ENCODE results near the gene CLSTN1.

Gene CLSTN1

DNA sequence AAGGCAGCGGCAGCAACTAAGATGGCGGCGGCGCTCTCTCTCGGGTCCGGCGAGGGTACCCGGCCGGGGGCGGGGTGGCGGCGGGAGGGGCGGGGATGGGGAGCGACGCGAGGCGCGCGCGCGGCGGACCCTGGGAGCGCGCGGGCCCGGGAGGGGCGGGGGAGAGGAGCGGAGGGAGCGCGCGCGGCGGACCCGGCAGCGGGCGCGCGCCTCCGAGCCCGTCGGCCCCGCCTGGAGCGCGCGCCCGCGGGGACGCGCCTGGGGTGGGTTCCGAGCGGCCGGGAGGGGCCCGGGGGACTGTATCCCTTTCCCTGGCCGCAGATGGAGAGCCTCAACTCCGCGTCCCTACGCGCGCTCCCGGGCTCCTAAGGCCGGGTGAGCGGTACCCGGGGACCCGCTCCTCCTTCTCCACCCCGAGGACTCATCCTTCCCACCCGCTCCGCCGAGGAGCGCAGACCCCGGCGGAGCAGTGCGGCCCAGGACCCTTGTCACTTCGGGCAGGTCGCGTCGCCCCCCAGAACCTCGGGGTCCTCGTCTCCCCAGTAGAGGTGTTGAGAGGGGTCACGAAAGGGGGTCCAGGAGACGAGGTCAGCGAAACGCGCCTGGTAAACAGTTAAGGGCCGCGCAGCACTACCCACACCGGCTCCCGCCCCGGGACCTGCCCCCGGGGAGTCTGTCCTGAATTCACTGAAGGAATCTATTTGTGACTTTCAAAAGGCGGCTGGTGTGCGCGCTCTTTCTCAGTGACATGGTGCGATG is at the start of gene CLSTN1:
CLSTN1 (minus strand) TSS at position 23 of the 759 bp plus-strand sequence. CDS start 232 bp downstream, outside the sequence.
- peak; percentile 84 for DNase-seq

DNA sequence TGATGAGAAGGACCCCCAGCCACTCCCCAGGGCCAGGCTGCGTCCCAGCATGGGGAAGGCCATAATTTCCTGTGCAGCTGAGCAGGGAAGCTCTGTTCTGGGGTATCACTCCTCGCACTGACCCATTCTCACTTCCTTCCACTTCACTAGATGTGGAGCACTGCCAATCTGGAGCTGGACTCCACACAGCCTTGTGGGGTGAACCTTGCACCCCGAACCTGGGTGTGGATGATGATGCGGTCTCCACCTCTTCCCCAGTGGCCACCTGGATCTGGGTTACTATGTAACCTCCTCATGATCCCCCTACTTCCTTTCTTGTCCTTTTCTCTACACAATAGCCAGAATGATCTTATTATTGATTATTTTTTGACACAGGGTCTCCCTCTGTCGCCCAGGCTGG is 49.6 kb upstream of the CLSTN1 start:
- DNase-seq: no peak

DNA sequence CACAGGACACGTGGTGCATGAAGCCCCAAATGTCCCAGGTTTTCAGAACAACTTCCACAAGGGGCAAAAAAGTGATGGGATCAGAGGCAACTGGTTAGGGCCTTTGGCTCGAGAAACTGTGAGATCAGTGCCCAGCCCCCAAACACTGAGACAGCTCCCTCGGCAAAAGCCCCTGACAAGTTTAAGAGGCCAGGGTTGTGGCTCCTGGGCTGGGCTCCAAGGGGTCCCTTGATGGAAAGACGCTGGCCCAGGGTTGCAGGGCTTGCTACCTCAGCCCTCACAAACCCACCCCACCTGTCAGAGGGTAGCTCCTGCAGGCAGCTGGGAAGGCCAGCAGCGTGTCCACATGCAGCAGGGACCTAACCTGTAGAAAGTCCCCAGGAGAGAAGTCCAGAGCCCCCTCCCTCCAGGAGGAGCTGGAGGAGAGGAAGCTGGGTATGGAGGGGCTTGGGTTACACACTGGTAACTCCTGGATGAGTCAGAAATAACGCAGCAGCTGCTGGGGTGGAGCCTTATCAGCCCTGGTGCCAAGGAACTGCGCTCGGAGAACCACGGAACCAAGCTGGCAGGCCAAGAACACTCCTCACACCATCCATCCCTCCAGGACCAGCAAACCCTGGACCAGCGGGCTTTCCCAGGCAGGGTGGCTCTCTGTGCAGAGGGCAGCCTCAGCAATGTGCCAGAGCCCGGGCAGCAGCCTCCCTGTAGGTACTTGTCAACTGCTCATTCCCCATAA is 48.8 kb upstream of the CLSTN1 start:
- DNase-seq: no peak

DNA sequence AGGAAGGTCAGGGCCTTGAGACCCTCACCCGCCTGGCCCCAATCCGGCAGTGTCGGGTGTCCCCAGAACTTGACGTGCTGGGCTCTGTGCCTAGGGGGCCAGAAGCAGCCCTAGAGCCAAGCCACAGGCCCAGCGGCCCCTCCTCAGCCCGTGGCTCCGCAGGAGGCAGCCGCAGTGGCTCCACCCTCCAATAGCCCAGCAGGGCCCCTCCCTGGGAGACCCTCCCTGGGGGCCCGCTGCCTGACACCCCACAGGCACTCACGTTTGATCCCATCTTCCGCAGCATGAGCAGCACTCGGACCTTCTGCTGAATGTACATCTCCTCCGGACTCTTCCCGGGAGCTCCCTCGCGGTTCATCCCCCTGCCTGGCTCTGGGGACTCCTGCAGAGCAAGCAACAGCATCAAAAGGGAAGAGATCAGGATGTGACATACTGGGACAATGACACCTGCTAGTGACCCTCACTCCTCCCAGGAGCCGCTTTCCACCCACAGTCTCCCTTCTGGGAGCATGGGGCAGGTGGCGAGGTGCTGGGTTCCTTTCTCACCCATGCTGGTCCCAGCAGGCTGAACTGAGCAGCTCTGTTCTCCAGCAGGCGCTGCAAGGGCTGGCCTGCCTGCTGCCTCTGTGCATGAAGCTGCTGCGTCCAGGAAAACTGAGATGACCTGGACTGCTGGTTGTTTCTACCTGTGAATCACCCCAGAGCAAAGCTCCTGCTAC is 48.1 kb upstream of the CLSTN1 start:
- DNase-seq: no peak

DNA sequence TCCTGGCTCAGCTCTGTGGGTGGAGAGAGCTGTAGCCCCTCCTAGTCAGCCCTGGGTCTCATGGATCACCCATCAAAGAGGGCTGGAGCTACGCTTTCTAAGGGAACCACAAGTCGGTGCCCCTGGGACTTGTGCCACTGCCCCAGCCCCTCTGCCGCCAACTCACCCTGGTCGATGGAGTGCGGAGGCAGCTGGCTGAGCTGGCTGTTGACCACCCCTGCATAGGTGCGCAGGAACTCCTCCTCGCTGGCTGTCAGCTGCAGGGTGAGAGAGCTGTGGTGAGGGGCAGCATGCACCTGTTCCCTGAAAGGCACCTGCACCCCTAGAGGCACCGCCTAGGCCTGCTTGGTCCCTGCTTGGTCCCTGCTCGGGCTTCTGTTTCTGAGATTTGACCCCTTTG is 47.3 kb upstream of the CLSTN1 start:
- DNase-seq: no peak

DNA sequence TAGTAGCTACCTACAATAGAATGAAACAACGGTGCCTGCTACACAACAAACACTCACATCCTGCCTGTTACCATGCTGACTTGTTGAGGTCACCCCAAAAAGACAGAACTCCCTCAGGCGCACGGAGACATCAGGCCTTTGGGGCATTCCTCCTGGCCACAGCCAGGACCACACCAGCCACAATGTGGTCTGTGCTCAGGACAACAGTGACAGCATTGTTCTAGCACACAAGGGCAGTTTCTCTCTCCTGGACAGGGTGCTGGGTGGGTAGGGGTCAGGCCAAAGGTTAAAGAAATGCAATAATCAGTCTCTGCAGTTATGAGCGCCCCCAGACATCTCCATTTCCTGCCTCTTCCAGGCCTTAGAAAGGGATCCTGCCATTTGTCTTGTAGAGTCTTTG is 46.8 kb upstream of the CLSTN1 start:
- no peak for DNase-seq

DNA sequence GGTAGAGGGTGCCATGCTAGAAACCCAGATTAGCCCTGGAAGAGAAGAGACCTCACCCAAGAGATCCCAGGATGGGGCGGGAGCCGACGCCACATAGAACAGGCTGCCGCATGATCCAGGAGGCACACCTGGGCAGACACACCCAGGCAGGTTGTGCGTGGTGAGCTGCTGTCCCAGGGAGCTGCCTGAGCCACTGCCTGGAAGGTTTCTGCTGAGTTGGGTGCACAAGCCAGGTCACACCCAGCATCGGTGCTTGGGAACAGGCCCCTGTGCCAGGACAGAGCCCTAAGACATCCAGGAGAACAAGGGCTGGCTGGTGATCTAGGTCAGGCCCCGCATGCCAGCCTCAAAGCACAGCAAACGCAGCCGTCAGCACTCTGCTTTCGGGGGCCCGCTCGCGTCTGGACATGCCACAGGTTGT is 46.1 kb upstream of the CLSTN1 start:
- no peak for DNase-seq

DNA sequence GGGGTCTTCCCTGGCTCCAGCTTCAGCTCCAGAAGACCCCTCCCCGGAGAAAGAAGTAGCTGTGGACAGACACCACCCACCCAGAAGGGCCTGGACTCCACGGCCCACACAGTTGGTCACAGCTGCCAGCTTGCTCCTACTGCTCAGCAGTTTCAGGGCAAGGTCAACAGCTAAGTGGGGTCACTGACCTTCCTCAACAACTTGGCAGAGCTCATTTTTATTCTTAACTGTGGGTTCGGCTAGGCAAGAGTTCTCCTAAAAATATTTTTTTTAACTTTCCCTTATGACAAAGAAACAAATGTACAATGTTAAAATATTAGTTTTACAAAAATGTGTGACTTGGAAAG is 44.5 kb upstream of the CLSTN1 start:
- DNase-seq: no peak

DNA sequence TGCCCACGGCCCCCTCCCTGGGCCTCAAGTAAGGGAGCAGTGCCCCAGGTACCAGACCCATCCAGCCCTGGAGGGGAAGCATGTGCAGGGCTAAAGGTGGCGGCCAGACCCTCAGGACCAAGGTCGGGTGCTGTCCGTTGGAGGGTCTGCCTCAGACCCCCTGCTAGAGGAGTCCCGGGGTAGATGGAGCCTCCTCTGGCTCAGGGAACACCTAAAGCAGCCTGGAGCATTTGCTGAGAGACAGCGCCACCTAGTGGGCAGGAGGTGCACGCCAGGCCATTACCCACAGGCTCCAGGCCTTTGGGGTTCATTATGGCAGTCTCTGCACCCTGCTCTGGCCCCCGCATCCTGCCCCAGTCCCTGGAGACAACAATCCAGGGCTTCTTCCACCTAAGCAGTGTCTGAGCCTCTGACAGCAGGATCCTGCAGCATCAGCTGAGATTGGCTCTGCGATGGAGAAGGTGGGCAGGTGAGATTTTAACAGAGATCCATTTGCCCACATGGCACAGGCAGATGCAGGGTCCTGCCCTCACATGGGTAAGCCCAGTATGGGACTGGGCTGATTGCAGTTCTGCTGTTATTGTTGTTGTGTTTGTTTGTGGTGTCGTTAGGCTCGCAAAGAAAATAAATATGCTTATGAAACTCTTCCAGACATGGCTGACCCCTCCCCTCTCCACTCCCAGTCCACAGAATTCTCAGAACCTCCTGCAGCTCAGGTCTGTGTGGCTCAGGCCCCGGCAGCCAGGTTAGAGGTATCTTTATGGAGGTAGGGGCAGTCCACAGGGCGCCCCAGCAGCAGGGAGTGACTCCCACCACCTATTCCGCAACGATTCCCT is 43.9 kb upstream of the CLSTN1 start:
- peak; percentile 41 for DNase-seq

DNA sequence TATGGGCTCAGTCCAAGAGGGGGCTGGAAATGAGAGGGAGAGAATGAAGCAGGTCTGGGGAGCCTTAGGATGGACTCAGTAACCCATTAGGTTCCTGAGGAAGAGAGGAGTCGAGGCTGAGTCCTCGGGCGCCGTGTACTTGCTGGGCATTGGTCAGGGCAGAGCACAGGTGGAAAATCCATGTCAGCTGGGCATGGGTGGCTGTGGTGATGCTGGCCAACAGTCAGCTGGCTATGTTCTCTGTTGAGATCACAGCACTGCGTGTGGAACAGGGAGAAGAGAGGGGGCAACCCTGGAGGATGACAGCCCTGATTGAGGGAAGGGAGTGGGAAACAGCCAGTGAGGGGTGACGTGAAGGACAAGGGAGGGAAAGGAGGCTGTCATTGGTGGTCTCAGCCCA is 43.1 kb upstream of the CLSTN1 start:
- DNase-seq: no peak

DNA sequence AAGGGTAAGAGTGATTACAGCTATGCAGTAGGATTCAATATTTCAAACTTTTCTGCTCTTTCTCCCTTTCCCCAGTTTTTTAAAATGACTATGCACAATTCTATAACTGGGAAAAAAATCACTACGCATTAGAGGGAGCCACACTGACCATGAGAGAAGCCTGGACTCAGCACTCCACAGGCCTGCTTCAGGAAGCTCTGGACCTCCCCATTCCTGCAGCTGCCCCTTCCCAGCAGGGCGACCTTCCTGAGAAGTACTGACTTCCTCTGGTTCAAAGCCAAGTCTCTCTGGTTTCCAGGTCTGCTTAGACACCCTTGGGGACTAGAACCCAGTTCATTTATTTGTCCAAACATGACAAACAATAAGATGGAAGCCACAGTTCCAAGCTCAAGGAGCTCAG is 42.0 kb upstream of the CLSTN1 start:
- DNase-seq: no peak

DNA sequence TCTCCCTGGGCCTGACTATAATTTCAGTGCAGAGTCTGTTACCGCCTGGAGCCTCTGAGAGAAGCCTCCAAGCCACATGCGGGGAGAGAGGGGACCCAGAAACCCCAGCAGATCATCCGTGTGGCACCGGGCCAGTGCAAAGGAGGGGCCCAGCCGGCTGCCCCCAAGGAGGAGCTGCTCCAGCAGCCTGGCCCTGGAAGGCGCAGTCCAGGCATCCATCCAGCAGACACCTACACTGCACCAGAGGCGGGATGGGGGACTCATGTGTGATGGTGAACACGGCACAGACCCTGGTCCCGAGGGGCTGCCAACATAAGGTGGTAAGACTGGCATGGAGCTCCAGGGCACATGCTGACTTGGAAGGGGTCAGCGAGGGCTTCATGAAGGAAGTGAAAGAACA is 39.6 kb upstream of the CLSTN1 start:
- DNase-seq: no peak

DNA sequence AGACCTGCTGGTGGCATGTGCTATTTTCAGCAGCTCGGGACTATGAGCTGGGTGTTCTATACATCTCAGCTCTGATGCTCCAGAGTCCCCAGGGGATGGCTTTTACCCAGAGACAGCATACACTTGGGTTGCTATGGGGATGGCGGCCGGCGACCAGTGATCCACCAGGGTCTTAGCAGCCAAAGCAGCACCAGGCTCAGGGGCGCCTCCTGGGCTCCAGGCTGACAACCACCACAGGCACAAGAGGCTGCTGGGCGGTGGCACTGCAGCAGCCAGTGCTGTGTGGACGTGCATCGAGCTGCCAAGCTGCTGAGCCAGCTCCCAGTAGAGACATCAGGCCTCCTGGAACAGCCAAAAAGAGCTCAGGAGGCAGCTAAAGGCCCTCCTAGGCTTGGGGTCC is 37.6 kb upstream of the CLSTN1 start:
- no peak for DNase-seq

DNA sequence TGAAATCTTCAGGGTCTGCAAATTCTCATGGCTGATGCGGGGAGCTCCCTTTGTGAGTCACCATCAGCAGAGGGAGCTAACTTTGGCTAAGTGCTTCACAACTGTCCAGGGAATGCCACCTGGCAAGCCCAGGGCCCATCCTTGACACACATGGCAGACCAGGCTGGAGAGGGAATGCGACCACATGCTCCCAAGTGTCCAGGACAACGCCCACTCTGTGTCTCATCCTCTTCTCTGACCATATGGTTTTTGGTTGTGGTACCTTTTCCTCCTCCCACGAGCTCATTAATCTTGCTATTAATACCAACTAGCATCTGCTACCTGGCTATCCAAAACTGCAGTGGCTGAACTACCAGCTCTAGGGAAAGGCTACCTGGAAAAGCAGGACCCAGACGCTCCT is 37.1 kb upstream of the CLSTN1 start:
- no peak for DNase-seq

DNA sequence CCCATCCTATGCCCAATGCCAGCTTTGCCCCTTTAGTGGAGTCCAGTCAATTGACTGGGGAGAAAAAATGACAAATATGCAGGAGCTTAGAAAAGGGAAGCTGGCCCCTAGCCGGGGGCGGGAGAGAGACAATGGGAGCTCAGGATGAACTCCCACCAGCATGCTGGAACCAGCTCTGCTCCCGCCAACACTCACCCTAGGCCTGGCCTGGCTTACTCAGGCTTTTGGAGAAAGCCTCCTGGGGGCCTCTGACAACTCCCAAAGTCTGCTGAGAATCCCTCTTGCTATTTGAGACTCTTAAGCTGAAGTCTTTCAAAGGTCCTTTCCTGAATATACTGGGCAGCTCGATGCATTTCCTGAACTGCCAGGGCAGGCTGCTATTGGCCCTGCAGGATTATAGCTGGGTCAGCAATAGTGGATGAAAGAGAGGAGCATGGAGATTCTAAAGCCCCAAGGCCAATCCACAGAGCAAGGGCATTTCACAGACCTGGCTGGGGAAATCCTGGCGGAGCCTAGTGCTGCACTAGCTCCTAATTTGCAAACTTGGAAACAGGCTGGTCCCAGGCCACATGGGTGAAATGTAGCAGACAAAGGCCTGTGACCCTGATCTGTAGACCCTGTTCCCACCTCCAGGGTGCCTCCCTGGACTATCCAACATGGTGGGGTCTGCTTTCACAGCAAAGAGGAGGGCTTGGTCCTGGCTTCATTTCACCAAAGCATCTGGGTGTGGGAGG is 35.7 kb upstream of the CLSTN1 start:
- no peak for DNase-seq

DNA sequence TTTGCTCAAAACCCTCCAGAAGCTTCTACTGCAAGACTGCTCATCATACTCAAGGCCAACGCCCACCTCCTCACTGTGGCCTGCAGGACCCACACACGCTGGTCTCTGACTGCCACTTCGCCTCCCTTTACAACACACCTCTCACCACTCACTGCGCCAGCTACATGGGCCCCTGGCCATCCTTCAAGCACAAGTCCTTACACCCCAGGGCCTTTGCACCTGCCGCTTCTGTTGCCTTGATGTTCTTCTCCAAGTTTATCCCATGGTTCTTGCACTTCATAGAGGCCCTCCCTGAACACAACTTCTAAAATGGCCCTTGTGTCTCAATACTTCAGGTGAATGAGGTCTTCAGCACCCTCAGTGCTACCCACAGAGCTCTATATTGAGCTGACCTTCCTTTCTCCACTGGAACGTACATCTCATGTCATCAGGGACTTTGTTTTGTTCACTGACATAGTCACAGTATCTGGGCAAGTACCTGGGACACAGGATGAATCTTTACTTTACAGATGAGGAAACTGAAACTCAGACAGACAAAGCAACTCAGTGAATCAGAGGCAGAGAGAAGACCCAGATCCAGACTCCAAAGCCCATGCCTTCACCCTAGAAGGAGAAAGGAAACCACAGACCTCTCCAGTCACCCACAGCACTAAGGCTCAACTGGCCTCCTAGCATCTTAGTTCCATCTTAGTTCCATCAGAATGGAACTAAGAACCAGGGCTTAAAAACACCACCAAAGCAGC is 34.7 kb upstream of the CLSTN1 start:
- no peak for DNase-seq

DNA sequence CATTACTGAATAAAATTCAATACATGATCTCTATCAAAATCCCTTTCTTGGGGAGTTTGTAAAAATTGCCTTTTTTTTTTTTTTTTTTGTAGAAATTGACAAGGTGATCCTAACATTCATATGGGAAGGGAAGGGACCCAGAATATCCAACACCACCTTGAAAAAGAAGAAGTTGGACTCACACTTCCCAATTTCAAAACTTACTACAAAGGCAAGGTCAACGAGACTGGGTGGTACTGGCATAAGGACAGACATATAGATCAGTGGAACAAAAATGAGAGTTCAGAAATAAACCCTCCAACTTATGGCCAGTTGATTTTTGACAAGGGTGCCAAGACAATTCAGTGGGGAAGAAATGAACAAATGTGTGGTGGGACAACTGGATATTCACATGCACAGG is 31.4 kb upstream of the CLSTN1 start:
- DNase-seq: no peak

DNA sequence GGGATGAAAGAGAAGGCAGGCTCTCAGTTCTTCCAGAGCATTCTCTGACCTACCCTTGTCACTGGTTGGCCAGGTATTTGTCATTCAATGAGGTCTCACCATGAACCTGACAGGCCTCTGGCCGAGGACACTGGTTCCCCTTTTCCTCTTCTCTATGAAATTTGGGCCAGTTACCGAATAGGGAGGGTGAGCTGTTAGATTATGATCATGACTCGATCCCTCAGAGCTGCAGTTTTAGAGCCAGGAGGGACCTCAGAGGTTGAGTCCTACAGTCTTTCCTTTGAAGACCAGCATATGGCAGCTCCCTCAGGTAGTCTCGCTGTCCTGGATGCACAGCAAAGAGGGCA is 29.5 kb upstream of the CLSTN1 start:
- DNase-seq: no peak

DNA sequence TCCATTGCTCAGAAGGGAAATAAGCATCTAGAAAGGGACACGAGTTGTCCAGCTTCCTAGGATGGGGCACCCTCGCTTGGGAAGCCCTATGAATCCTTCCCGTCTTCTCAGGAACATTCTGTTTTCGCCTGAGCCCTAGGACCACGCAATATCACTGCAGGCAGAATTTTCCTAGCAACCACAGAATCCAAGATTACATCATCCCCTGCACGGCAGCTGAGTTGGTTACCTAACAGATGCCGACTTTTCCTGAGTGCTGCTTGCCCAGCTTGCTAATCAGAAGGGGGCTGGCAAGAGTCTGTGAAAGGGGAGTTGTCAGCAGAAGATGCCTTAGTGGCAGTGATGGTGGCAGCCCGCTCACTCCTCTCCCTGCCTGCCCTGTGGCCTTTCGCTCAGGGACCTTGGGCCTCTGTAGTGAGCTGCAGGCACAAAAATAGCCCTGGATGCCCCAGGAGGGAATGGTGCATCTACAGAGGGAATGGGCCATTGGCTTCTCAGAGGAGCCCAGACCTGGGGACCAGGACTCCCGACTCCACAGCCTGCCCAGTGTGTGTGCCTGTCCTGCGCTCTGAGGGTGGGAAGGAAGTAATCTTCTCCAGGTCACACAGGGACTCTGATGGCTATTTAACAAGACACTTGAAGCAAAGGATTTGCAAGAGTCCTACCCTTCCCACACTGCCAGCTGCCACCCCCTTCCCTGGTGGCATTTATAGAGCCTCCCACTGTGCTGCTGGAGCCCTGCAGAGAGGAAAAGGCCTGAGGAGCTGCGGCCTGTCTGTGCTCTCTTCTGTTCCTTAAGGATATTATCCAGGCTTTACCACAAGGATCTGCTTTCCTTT is 28.9 kb upstream of the CLSTN1 start:
- no peak for DNase-seq

DNA sequence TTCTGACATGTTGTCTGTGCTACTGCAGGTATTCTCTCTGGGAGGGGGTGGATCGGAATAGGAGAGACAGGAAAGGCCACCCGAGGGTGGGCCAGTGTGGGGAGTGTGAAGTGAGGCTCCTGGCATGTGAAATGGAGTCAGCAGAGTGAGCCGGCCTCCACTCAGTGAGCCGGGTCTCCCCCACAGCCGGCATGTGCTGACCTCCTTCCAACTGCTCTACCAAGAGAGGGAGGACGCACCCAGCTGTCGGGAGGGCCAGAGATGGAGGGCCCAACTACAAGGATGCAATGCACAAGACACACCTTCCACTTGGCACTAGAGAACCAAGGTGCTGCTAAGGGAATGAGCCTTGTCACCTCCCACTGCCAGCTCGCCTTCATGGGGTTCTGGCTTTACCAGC is 28.2 kb upstream of the CLSTN1 start:
- DNase-seq: no peak
